ENCODE data around the gene GLT8D1.

DNA sequence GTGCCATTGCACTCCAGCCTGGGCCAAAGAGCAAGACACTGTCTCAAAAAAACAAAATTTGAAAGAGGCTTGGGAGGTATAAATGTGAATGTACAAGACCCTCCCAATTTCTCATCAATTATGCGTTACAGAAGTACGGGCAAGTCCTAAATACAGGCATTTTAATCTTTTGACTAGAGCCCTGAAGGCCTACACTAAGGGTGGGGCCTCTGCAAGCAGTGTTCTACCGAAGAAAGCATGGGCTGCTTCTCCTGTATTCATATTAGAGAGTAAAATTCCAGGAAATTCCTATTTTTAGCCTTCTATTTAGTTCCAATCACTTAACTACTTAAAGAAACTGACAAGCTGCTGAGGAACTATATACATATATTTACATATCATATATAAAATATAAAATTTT is 45.5 kb downstream of the GLT8D1 start:
- TF ChIP-seq, protein P1, sequence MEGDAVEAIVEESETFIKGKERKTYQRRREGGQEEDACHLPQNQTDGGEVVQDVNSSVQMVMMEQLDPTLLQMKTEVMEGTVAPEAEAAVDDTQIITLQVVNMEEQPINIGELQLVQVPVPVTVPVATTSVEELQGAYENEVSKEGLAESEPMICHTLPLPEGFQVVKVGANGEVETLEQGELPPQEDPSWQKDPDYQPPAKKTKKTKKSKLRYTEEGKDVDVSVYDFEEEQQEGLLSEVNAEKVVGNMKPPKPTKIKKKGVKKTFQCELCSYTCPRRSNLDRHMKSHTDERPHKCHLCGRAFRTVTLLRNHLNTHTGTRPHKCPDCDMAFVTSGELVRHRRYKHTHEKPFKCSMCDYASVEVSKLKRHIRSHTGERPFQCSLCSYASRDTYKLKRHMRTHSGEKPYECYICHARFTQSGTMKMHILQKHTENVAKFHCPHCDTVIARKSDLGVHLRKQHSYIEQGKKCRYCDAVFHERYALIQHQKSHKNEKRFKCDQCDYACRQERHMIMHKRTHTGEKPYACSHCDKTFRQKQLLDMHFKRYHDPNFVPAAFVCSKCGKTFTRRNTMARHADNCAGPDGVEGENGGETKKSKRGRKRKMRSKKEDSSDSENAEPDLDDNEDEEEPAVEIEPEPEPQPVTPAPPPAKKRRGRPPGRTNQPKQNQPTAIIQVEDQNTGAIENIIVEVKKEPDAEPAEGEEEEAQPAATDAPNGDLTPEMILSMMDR (IDR thresholded peaks at IDR 0.05) = no peak
- no peak for TF ChIP-seq POLR2A (IDR thresholded peaks at IDR 0.05)
